Ascending aorta (tissue), 2 donors: ENCODE data around the gene CCDC187. TPM values are rescaled to one million over a fixed set of nuclear protein-coding genes. Genes with fewer than 3 reads are reported as not detected.

Source experiments
- DNase-seq, 2 donors: peaks; one replicate each; pipeline ENCODE4 v3.0.0-alpha.2; 2019; ENCODE audit warnings: low spot score in 2 of 2
- H3K27ac ChIP-seq, 2 donors: fragments of 200-600 bp; sonication (generic); one replicate each; pipeline ENCODE4 v1.5.1; 2016 to 2017; ENCODE audit warnings: mild to moderate bottlenecking in 1 of 2
- H3K27me3 ChIP-seq: fragments of 200-600 bp; sonication (generic); one replicate; pipeline ENCODE4 v1.5.1; 2017
- H3K36me3 ChIP-seq, 2 donors: fragments of 200-600 bp; sonication (generic); one replicate each; pipeline ENCODE4 v1.5.1; 2016
- H3K4me1 ChIP-seq, 2 donors: fragments of 200-600 bp; sonication (generic); one replicate each; pipeline ENCODE4 v1.5.1; 2016 to 2017; ENCODE audit warnings: mild to moderate bottlenecking in 1 of 2
- H3K4me3 ChIP-seq, 2 donors: fragments of 200-600 bp; sonication (generic); one replicate each; pipeline ENCODE4 v1.5.1; 2016 to 2017; ENCODE audit warnings: mild to moderate bottlenecking in 1 of 2
- H3K9me3 ChIP-seq, 2 donors: fragments of 200-600 bp; sonication (generic); one replicate each; pipeline ENCODE4 v1.5.1; 2016
- intact Hi-C: fragments of 100-400 bp; cut with DNase I; formaldehyde crosslinking; loops from one replicate; pipeline ENCODE4 v1.15.1; 2023
- total RNA-seq: library from RNA; depleted of rRNA; stranded (reverse); fragments of >200 nt; gene quantifications from one replicate; pipeline ENCODE4 v1.1.0, GENCODE V29; 2016
- TF ChIP-seq, protein P1 (sequence below), 3 experiments: fragments of 200-600 bp in 2 of 3; fragments of 450-650 bp in 1 of 3; sonication (generic) in 2 of 3; IDR thresholded peaks; one replicate each; pipeline ENCODE4 v1.5.1; 2016 to 2019; ENCODE audit warnings: antibody characterized with exemption in 3 of 3, mild to moderate bottlenecking in 1 of 3, moderate library complexity in 1 of 3

Gene CCDC187
- total RNA-seq, 1 donor from 2014 or later: under 0.01 TPM

DNA sequence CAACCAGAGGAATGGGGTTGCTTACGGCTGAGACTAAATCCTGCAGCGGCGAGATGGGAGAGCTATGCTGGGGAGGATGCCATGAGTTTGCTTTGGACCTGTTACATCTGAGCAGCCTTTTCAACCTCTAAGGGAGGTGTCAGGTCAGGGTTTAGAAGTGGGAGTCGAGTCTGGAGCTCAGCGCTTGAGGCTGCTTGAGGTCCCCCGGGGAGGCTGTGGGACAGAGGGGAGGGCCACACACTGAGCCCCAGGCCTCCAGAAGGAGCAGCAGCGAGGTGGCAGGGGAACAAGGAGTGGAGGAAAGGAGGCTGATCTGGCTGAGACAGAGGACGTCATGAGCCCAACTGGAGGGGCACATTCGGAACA, 56.4 kb downstream of the CCDC187 start:
- Histone ChIP-seq H3K36me3 (no peaks in the 10 kb centered on the region), H3K9me3 (no peaks in the 10 kb centered on the region), H3K4me3 (no peak overlapping the region), H3K4me1 (peaks cover 5 to 14% of the 10 kb centered on the region in 2 donors), H3K27ac (no peak overlapping the region), H3K27me3 (no peaks in the 10 kb centered on the region)
- intact Hi-C loops: loop anchor here (2.0 kb wide), 1 partner anchor 129 kb away; the partner anchor contains the start of gene TMEM250
- no peak for DNase-seq
- TF ChIP-seq, protein P1, sequence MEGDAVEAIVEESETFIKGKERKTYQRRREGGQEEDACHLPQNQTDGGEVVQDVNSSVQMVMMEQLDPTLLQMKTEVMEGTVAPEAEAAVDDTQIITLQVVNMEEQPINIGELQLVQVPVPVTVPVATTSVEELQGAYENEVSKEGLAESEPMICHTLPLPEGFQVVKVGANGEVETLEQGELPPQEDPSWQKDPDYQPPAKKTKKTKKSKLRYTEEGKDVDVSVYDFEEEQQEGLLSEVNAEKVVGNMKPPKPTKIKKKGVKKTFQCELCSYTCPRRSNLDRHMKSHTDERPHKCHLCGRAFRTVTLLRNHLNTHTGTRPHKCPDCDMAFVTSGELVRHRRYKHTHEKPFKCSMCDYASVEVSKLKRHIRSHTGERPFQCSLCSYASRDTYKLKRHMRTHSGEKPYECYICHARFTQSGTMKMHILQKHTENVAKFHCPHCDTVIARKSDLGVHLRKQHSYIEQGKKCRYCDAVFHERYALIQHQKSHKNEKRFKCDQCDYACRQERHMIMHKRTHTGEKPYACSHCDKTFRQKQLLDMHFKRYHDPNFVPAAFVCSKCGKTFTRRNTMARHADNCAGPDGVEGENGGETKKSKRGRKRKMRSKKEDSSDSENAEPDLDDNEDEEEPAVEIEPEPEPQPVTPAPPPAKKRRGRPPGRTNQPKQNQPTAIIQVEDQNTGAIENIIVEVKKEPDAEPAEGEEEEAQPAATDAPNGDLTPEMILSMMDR (IDR thresholded peaks at IDR 0.05): no peak

DNA sequence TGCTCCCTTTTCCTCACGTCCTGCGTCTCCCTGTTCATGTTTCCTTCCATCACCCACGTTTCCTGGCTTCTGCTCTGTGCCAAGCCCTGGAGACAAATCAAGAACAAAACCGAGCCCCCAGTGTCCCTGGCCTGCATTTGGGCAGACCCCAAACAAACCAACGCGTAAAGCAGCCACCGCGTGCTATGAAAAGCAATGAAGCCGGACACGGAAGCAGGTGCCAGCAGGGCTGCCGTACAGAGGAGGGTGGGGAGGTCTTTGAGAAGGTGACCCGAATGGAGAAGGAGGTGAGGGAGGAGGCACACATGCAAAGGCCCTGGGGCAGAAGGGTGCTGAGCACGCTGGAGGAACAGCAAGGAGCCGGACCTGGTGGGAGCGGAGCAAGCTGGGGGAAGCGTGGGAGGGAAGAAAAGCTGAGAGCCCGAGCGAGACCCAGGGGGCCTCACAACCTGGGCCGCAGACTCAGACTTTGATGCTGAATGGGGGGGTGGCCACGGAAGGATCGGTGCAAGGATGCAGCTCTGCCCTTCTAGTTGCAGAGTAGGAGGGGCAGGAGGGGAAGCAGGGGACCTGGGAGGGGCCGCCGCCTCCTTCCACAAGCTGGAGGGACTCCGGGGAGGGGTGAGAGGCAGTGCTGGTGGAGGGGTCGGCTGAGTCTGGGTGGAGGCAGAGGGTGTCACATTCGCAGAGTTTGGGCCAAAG, 56.9 kb downstream of the CCDC187 start:
- H3K9me3 ChIP-seq: no peaks in the 10 kb centered on the region
- H3K4me3 ChIP-seq: no peak overlapping the region
- H3K36me3 ChIP-seq: no peaks in the 10 kb centered on the region
- H3K27ac ChIP-seq: no peak overlapping the region
- TF ChIP-seq, protein P1 (IDR thresholded peaks at IDR 0.05): no peak
- peaks cover 5 to 14% of the 10 kb centered on the region in 2 donors for H3K4me1 ChIP-seq
- intact Hi-C loops: loop anchor here (2.0 kb wide), 1 partner anchor 128 kb away; the partner anchor contains the start of gene TMEM250
- no peaks in the 10 kb centered on the region for H3K27me3 ChIP-seq
- no peak for DNase-seq

DNA sequence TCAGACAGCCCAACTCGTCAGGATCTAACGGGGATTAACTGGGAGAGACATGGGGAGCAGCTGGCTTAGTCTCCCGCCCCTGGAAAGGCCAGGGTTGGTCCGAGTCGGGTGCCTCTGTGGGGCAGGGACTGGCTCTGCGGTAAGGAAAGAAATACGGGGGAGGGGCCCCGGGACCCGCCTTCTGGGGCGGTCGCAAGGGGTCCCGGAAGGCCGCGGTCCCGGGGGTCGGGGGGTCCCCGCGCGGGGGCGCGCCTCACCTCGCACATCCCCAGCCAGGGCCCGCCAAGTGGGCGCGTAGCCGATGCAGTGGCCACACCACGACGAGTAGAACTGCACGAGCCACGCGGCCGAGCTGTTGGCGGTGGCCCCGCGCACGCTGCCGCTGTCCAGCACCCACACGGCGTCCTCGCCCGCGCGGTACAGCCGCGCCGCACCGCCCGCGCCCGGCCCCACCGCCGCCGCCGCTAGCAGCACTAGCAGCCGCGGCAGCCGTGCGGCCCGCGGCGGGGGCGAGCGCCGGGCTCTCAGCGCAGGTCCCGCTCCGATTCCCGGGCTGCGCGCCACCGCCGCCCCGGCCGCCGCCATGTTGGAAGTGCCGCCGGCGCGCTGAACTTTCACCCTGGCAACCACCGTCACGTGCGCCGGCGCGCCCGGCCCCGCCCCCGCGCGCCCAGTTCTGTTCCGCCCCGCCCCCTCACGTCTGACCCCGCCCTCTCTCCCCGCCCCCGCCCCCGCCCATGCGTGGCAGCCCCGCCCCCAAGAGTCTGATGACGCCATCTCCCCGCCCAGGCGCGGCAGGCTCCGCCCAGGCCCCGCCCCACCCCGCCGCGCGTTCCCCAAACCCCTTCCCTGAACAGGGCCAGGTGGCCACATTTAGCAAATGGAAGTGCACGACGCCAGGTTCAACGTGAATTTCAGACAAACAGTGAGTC, 58.4 kb downstream of the CCDC187 start, which contains the start of gene QSOX2:
Gene QSOX2 (minus strand): TSS at position 594 of the 932 bp plus-strand sequence. CDS start 9 bp downstream, at position 585.
- intact Hi-C loops: loop anchor here (2.0 kb wide), 1 partner anchor 127 kb away; the partner anchor contains the start of gene TMEM250
- H3K27me3 ChIP-seq: no peaks in the 10 kb centered on the region
- no peaks in the 10 kb centered on the region for H3K36me3 ChIP-seq
- peak within 1 kb of the TSS in 1 of 2 donors; percentile 3 for H3K27ac ChIP-seq
- H3K4me3 ChIP-seq: peak within 1 kb of the TSS; percentile 69 to 94
- H3K9me3 ChIP-seq: no peaks in the 10 kb centered on the region
- peak; percentile 18 to 87 for DNase-seq
- peaks cover 5 to 14% of the 10 kb centered on the region in 2 donors for H3K4me1 ChIP-seq
- TF ChIP-seq, protein P1 (IDR thresholded peaks at IDR 0.05): no peak

DNA sequence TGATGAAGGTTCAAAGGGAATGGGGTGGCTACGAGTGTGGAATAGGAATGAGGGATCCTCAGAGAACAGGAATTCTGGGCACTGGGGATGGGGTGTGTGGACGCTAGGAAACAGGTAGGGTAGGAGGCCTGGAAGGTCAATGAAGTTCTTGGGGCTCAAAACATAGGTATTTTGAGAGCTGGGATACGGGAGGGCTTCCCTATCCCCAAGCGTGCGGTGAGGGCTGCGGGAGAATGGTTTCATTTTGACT, 59.0 kb downstream of the CCDC187 start:
- Histone ChIP-seq H3K4me3 (peak overlapping the region; percentile 69 to 94), H3K27me3 (no peaks in the 10 kb centered on the region), H3K27ac (no peak overlapping the region), H3K9me3 (no peaks in the 10 kb centered on the region), H3K36me3 (no peaks in the 10 kb centered on the region), H3K4me1 (peaks cover 5 to 14% of the 10 kb centered on the region in 2 donors)
- TF ChIP-seq, protein P1 (IDR thresholded peaks at IDR 0.05): no peak
- DNase-seq: no peak
- intact Hi-C loops: no loop called here

DNA sequence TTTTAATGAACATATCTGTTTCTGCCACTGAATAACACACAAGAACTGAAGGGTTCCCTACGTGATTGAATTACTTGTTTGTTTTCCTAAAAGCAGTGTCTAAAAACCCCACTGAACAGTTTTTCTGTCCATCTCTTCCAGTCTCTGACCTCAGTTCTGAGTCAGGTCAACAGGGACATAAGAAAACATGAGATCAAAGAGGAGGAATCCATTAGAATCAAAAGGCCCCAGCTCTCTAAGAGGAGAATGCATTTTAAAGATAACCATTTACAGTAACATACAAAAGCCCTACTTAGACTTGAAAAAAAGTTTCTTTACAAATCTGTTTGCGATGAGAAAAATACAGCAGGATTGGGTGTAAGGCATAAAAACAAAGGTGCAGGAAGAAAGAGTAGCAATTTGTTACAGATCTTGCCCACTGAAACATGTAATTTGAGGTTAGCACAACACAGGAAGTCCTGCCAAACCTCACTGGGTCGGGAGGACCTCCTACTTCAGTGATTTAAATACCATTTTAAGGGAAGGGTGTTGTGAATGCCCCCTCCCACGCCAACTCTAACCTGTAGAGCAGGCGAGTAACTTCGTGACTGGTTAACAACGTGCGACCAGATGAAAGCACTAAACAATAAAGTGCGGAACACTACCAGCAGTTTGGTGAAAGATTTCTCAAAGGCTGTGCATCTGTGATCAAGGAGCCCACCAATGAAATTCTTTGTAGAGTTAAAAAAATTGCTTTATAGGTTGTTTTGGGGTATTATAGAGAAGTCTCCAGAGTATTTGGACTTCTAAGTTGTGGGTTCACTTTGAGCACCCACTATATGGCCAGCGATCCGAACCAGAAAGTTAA, 59.5 kb downstream of the CCDC187 start:
- Histone ChIP-seq H3K27ac (no peak overlapping the region), H3K4me1 (peaks cover 5 to 14% of the 10 kb centered on the region in 2 donors), H3K9me3 (no peaks in the 10 kb centered on the region), H3K27me3 (no peaks in the 10 kb centered on the region), H3K36me3 (no peaks in the 10 kb centered on the region), H3K4me3 (peak overlapping the region; percentile 69 to 94)
- TF ChIP-seq, protein P1 (IDR thresholded peaks at IDR 0.05): no peak
- intact Hi-C loops: no loop called here
- no peak for DNase-seq
